WTC11 (cell line): ENCODE results near the gene RGS12.

Experiments used
- ESRRA ChIP-seq: sonication (generic); formaldehyde crosslinking; IDR thresholded peaks from 2 replicates; pipeline ENCODE4 v1.8.1; 2022; ENCODE audit warnings: mild to moderate bottlenecking, missing genetic modification reagents, borderline replicate concordance
- FOXJ3 ChIP-seq: sonication (generic); formaldehyde crosslinking; IDR thresholded peaks from 2 replicates; pipeline ENCODE4 v1.9.0; 2021; ENCODE audit warnings: missing genetic modification reagents, mild to moderate bottlenecking, borderline replicate concordance
- FOXP4 ChIP-seq: sonication (generic); formaldehyde crosslinking; IDR thresholded peaks from 2 replicates; pipeline ENCODE4 v1.8.0; 2022; ENCODE audit warnings: mild to moderate bottlenecking, missing genetic modification reagents
- MAX ChIP-seq: sonication (generic); formaldehyde crosslinking; IDR thresholded peaks from 2 replicates; pipeline ENCODE4 v1.8.0; 2022; ENCODE audit warnings: mild to moderate bottlenecking, missing genetic modification reagents
- NR2C2 ChIP-seq: sonication (generic); formaldehyde crosslinking; IDR thresholded peaks from 2 replicates; pipeline ENCODE4 v1.8.0; 2022; ENCODE audit warnings: mild to moderate bottlenecking, missing genetic modification reagents
- PRDM15 ChIP-seq: sonication (generic); formaldehyde crosslinking; IDR thresholded peaks from 2 replicates; pipeline ENCODE4 v1.8.0; 2022; ENCODE audit warnings: missing genetic modification reagents
- PRRX2 ChIP-seq: fragments of 250-450 bp; sonication (Bioruptor Pico); IDR thresholded peaks from 2 replicates; pipeline ENCODE4 v1.8.0; 2021; ENCODE audit warnings: mild to moderate bottlenecking
- STAT6 ChIP-seq: sonication (generic); formaldehyde crosslinking; conservative IDR thresholded peaks from 2 replicates; pipeline ENCODE4 v1.8.1; 2023; ENCODE audit warnings: mild to moderate bottlenecking, low read depth, missing genetic modification reagents, moderate library complexity
- TEAD4 ChIP-seq: sonication (generic); formaldehyde crosslinking; IDR thresholded peaks from 2 replicates; pipeline ENCODE4 v1.8.0; 2022; ENCODE audit warnings: mild to moderate bottlenecking, missing genetic modification reagents
- USF2 ChIP-seq: sonication (generic); formaldehyde crosslinking; IDR thresholded peaks from 2 replicates; pipeline ENCODE4 v1.8.1; 2023; ENCODE audit warnings: mild to moderate bottlenecking, missing genetic modification reagents, moderate library complexity
- TF ChIP-seq, protein P1 (sequence below): fragments of 200-600 bp; IDR thresholded peaks from 2 replicates; pipeline ENCODE4 v1.8.0; 2022; ENCODE audit warnings: antibody characterized with exemption
- TF ChIP-seq, protein P2 (sequence below): sonication (generic); formaldehyde crosslinking; IDR thresholded peaks from 2 replicates; pipeline ENCODE4 v1.8.0; 2022; ENCODE audit warnings: mild to moderate bottlenecking, missing genetic modification reagents
- TF ChIP-seq, protein P3 (sequence below): sonication (generic); formaldehyde crosslinking; IDR thresholded peaks from 2 replicates; pipeline ENCODE4 v1.8.0; 2023; ENCODE audit warnings: missing genetic modification reagents
- TF ChIP-seq, protein P4 (sequence below): sonication (generic); formaldehyde crosslinking; IDR thresholded peaks from 2 replicates; pipeline ENCODE4 v1.8.1; 2022; ENCODE audit warnings: missing genetic modification reagents, borderline replicate concordance

DNA sequence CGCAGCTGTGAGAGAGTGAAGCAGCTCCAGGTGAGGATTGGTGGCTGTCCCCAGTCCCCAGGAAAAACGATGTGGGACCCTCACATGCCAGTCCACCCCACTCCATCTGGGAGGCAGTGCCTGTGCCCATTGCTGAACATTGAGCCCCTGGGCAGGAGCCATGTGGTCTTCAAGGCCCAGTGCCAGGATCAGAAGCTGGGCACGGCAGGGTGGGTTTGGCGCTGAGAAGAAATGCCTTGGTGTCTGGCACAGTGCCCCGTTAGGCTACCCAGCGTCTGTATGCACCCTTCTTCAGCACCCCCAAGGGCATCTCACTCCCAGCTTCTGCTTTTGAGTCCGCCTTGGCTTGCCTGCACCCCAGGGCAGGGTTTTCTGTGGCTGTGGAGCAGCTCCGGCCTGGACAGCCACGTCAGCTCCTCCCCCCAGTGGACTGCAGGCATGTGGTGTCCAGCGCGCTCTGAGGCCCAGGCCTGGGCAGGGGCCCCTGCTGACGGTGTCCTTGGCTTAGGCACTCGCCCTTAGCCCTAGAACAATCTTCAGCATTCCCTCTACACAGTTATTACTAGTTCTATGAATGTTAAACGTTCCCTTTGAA, 28.6 kb downstream of the RGS12 start:
- TF ChIP-seq, protein P1, sequence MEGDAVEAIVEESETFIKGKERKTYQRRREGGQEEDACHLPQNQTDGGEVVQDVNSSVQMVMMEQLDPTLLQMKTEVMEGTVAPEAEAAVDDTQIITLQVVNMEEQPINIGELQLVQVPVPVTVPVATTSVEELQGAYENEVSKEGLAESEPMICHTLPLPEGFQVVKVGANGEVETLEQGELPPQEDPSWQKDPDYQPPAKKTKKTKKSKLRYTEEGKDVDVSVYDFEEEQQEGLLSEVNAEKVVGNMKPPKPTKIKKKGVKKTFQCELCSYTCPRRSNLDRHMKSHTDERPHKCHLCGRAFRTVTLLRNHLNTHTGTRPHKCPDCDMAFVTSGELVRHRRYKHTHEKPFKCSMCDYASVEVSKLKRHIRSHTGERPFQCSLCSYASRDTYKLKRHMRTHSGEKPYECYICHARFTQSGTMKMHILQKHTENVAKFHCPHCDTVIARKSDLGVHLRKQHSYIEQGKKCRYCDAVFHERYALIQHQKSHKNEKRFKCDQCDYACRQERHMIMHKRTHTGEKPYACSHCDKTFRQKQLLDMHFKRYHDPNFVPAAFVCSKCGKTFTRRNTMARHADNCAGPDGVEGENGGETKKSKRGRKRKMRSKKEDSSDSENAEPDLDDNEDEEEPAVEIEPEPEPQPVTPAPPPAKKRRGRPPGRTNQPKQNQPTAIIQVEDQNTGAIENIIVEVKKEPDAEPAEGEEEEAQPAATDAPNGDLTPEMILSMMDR, result no peak
- TF ChIP-seq NR2C2 (CRISPR knock-in tag) (no peak), STAT6 (CRISPR knock-in tag) (no peak), TEAD4 (CRISPR knock-in tag) (no peak), USF2 (CRISPR knock-in tag) (no peak), PRDM15 (CRISPR knock-in tag) (no peak), MAX (CRISPR knock-in tag) (no peak), PRRX2 (CRISPR knock-in tag) (no peak), FOXP4 (CRISPR knock-in tag) (no peak), FOXJ3 (CRISPR knock-in tag) (no peak), ESRRA (CRISPR knock-in tag) (no peak)
- TF ChIP-seq, protein P2, sequence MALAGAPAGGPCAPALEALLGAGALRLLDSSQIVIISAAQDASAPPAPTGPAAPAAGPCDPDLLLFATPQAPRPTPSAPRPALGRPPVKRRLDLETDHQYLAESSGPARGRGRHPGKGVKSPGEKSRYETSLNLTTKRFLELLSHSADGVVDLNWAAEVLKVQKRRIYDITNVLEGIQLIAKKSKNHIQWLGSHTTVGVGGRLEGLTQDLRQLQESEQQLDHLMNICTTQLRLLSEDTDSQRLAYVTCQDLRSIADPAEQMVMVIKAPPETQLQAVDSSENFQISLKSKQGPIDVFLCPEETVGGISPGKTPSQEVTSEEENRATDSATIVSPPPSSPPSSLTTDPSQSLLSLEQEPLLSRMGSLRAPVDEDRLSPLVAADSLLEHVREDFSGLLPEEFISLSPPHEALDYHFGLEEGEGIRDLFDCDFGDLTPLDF (CRISPR knock-in tag), result no peak
- TF ChIP-seq, protein P3, sequence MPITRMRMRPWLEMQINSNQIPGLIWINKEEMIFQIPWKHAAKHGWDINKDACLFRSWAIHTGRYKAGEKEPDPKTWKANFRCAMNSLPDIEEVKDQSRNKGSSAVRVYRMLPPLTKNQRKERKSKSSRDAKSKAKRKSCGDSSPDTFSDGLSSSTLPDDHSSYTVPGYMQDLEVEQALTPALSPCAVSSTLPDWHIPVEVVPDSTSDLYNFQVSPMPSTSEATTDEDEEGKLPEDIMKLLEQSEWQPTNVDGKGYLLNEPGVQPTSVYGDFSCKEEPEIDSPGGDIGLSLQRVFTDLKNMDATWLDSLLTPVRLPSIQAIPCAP, result no peak
- TF ChIP-seq, protein P4, sequence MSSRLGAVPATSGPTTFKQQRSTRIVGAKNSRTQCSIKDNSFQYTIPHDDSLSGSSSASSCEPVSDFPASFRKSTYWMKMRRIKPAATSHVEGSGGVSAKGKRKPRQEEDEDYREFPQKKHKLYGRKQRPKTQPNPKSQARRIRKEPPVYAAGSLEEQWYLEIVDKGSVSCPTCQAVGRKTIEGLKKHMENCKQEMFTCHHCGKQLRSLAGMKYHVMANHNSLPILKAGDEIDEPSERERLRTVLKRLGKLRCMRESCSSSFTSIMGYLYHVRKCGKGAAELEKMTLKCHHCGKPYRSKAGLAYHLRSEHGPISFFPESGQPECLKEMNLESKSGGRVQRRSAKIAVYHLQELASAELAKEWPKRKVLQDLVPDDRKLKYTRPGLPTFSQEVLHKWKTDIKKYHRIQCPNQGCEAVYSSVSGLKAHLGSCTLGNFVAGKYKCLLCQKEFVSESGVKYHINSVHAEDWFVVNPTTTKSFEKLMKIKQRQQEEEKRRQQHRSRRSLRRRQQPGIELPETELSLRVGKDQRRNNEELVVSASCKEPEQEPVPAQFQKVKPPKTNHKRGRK (CRISPR knock-in tag), result no peak
